Esophagus squamous epithelium (tissue), 5 donors: ENCODE measurements around the gene VPS4B. TPM values are rescaled to one million over a fixed set of nuclear protein-coding genes. Genes with fewer than 3 reads are reported as not detected.
A peak's percentile ranks its signal among the peaks of the same experiment; 100 is the strongest.

Source experiments
- DNase-seq: peaks from one replicate; lab custom pipeline; 2025; lab: John Stamatoyannopoulos, UW
- H3K27ac ChIP-seq, 4 donors: fragments of 200-600 bp; sonication (generic); one replicate each; pipeline ENCODE4 v1.5.1; 2016 to 2019; ENCODE audit warnings: mild to moderate bottlenecking in 1 of 4
- H3K27me3 ChIP-seq, 4 donors: fragments of 200-600 bp; sonication (generic); 1 replicate in 3 of 4; 2 replicates in 1 of 4; pipeline versions ENCODE4 v1.5.1 to v1.6.0; 2017 to 2021; ENCODE audit warnings: antibody characterized with exemption in 1 of 4
- H3K36me3 ChIP-seq, 3 donors: fragments of 200-600 bp; sonication (generic); one replicate each; pipeline ENCODE4 v1.5.1; 2016 to 2019
- H3K4me1 ChIP-seq, 3 donors: fragments of 200-600 bp; sonication (generic); one replicate each; pipeline ENCODE4 v1.5.1; 2017 to 2019
- H3K4me3 ChIP-seq, 4 donors: fragments of 200-600 bp; sonication (generic); 1 replicate in 3 of 4; 2 replicates in 1 of 4; pipeline ENCODE4 v1.5.1; 2016 to 2019; ENCODE audit warnings: mild to moderate bottlenecking in 2 of 4, moderate library complexity in 1 of 4
- H3K9me3 ChIP-seq, 3 donors: fragments of 200-600 bp; sonication (generic); one replicate each; pipeline ENCODE4 v1.5.1; 2016 to 2019
- POLR2A ChIP-seq, 4 donors: fragments of 450-650 bp; IDR thresholded peaks; one replicate each; pipeline ENCODE4 v1.6.1; 2017; ENCODE audit warnings: antibody characterized with exemption in 4 of 4, mild to moderate bottlenecking in 4 of 4, moderate library complexity in 3 of 4
- WGBS, 2 donors: methylation state at CpG; one replicate each; pipeline ENCODE4 v1.1.5; 2018; 5-methylcytosine and 5-hydroxymethylcytosine counted together
- intact Hi-C: fragments of 100-400 bp; cut with DNase I; formaldehyde crosslinking; loops from one replicate; pipeline ENCODE4 v1.15.0; 2022
- total RNA-seq, 4 donors: library from RNA; depleted of rRNA; stranded (reverse); fragments of >200 nt; gene quantifications; one replicate each; pipeline ENCODE4 v1.1.0, GENCODE V29; 2016
- TF ChIP-seq, protein P1 (sequence below), 6 experiments: fragments of 450-650 bp in 4 of 6; fragments of 200-600 bp in 2 of 6; sonication (generic) in 2 of 6; IDR thresholded peaks; one replicate each; pipeline ENCODE4 v1.5.1; 2016 to 2019; ENCODE audit warnings: antibody characterized with exemption in 6 of 6, mild to moderate bottlenecking in 4 of 6, moderate library complexity in 4 of 6
- donor health status: DM: yes; HTN: yes; CAD: no.

Gene VPS4B
- total RNA-seq, 4 donors from 2014 or later, result 68.5 to 92.1 (median 76.5) TPM

DNA sequence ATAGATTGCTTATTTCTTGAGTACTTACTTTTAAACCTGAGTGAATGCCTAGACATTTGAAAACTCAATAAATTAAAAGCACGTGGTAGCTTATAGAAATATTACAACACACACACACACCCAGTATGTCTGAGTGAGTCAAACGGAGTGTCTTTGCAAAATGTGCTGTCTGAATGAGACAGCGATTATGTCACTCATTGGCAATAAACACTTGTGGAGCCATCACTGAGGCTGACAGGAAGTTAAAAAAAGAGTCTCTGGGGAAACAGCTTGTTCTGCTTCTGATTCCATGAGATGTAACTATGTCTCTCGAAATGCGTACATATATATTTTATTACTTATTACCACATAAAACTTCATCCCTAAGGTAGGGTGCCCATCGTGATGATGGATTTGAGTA lies 22.3 kb upstream of the VPS4B start:
- no peak for DNase-seq
- WGBS, 2 donors, result 26 to 34% methylated on average over 6 of the region's 6 CpGs

DNA sequence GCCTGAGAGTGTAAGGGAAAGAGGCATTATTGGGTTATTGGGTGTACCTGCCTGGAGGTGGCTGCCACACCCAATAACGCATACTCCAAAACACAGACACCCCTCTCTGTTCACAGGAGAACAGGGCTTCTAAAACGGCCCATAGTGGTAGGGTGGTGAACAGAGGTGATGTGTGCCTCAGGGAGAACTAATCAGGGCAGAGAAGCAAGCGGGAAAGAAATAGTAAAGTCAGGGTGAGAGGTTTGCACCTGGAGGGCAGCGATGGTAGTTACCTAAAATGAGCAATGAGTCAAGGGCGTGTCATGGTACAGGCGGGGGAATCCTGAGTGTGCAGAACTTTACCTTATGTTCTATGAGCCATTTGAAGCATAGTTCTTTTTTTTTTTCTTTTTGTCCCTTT lies 21.6 kb upstream of the VPS4B start:
- no peaks in the 10 kb centered on the region for H3K36me3 ChIP-seq
- H3K27me3 ChIP-seq, result no peaks in the 10 kb centered on the region
- H3K9me3 ChIP-seq, result no peaks in the 10 kb centered on the region
- intact Hi-C loops, result no loop called here
- DNase-seq, result no peak
- TF ChIP-seq, protein P1, sequence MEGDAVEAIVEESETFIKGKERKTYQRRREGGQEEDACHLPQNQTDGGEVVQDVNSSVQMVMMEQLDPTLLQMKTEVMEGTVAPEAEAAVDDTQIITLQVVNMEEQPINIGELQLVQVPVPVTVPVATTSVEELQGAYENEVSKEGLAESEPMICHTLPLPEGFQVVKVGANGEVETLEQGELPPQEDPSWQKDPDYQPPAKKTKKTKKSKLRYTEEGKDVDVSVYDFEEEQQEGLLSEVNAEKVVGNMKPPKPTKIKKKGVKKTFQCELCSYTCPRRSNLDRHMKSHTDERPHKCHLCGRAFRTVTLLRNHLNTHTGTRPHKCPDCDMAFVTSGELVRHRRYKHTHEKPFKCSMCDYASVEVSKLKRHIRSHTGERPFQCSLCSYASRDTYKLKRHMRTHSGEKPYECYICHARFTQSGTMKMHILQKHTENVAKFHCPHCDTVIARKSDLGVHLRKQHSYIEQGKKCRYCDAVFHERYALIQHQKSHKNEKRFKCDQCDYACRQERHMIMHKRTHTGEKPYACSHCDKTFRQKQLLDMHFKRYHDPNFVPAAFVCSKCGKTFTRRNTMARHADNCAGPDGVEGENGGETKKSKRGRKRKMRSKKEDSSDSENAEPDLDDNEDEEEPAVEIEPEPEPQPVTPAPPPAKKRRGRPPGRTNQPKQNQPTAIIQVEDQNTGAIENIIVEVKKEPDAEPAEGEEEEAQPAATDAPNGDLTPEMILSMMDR (IDR thresholded peaks at IDR 0.05), result peak in 3 of 6 experiments; percentile 25 to 73 (median 59)
- no peak for TF ChIP-seq POLR2A (IDR thresholded peaks at IDR 0.05)
- no peak overlapping the region for H3K4me3 ChIP-seq
- peaks cover 0 to 66% (median 10%) of the 10 kb centered on the region in 3 donors for H3K4me1 ChIP-seq
- peak overlapping the region; percentile 74 to 95 (median 86) for H3K27ac ChIP-seq
- 47 to 52% methylated on average over 6 of the region's 6 CpGs for WGBS, 2 donors

More for the DNA sequence above, 22.3 kb upstream of the VPS4B start:
- Histone ChIP-seq H3K36me3 (no peaks in the 10 kb centered on the region), H3K4me1 (peaks cover 0 to 58% (median 10%) of the 10 kb centered on the region in 3 donors), H3K27me3 (no peaks in the 10 kb centered on the region), H3K9me3 (no peaks in the 10 kb centered on the region), H3K27ac (peak overlapping the region; percentile 82 to 95 (median 86)), H3K4me3 (no peak overlapping the region)
- intact Hi-C loops, result no loop called here
- TF ChIP-seq, protein P1 (IDR thresholded peaks at IDR 0.05), result no peak
- no peak for TF ChIP-seq POLR2A (IDR thresholded peaks at IDR 0.05)

DNA sequence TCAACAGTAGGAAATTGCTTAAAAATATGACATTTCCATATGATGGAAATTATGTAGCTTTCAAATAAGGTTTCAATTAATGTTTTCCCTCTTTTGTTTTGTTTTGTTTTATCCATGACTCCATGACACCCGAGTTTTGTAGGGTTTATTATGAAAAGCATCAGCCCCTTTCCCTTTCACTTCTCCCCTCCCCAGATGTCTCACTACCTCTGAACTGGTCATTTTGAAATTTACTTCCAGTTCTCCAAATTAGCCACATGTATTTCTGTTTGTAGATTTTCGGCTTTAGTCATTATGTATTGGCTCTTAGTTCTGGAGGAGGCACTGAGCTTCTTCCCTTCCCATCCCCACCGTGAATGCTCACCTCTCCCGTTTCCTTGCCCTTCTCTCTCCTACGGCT lies 18.6 kb upstream of the VPS4B start:
- H3K27me3 ChIP-seq, result no peaks in the 10 kb centered on the region

DNA sequence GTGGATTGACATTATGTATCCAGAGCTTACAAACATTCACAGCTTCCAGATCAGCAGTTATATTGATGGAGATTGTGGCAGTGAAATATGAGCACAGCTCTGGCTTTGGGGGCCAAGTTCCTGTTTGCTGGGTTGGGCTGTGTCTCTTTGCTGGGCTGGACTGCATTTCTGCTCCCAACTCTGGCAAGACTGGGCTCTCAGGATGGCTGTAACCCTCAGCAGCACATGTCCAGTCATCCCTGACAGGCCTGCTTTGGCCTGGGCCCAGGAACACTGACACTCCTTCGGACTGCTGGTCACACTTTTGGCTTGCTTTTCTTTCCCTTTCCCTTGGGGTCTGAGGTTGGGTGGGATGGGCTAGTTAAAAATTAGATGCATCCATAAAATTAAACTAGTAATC lies 17.9 kb upstream of the VPS4B start:
- 33 to 50% methylated on average over 1 of the region's 1 CpG for WGBS, 2 donors
- Histone ChIP-seq H3K4me1 (peaks cover 0 to 42% (median 10%) of the 10 kb centered on the region in 3 donors), H3K9me3 (no peaks in the 10 kb centered on the region), H3K36me3 (no peaks in the 10 kb centered on the region), H3K27ac (no peak overlapping the region), H3K27me3 (no peaks in the 10 kb centered on the region), H3K4me3 (no peak overlapping the region)
- TF ChIP-seq, protein P1 (IDR thresholded peaks at IDR 0.05), result no peak
- TF ChIP-seq POLR2A (IDR thresholded peaks at IDR 0.05), result no peak
- intact Hi-C loops, result no loop called here
- no peak for DNase-seq

More for the DNA sequence above, 18.6 kb upstream of the VPS4B start:
- no peak overlapping the region for H3K27ac ChIP-seq
- no peak for DNase-seq
- no peaks in the 10 kb centered on the region for H3K36me3 ChIP-seq
- peaks cover 0 to 49% (median 10%) of the 10 kb centered on the region in 3 donors for H3K4me1 ChIP-seq
- intact Hi-C loops, result no loop called here
- H3K9me3 ChIP-seq, result no peaks in the 10 kb centered on the region
- TF ChIP-seq, protein P1 (IDR thresholded peaks at IDR 0.05), result no peak
- no peak for TF ChIP-seq POLR2A (IDR thresholded peaks at IDR 0.05)
- WGBS, 2 donors, result 72 to 76% methylated on average over 5 of the region's 5 CpGs
- no peak overlapping the region for H3K4me3 ChIP-seq

DNA sequence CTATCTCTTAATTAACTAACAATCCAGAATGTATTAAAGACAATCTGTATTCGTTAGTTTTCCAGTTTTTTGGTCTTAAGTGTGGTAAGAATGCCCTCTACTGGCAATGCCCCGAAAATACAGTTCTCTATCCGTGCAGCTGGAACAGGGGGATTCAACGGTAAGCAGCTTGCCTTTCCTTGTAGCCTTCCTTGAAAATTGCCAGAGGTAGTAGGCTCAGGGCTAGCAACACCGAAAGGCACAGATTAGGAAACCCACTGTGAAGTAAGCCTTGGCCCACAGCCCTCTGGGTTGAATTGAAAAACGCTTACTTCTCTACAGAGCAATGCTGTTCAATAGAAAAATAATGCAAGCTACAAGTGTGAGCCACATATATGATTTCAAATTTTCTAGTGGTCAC lies 17.1 kb upstream of the VPS4B start:
- TF ChIP-seq, protein P1 (IDR thresholded peaks at IDR 0.05), result peak; percentile 52 to 88 (median 76)
- no peak for TF ChIP-seq POLR2A (IDR thresholded peaks at IDR 0.05)
- H3K36me3 ChIP-seq, result no peaks in the 10 kb centered on the region
- no peak for DNase-seq
- H3K4me3 ChIP-seq, result no peak overlapping the region
- intact Hi-C loops, result loop anchor here (5.0 to 10.0 kb wide), 2 partner anchors 72 to 415 kb away; partner anchors contain the start of gene KDSR
- peaks cover 0 to 33% (median 5%) of the 10 kb centered on the region in 3 donors for H3K4me1 ChIP-seq
- H3K9me3 ChIP-seq, result no peaks in the 10 kb centered on the region
- H3K27ac ChIP-seq, result no peak overlapping the region
- H3K27me3 ChIP-seq, result no peaks in the 10 kb centered on the region
- 1 to 5% methylated on average over 6 of the region's 6 CpGs for WGBS, 2 donors
